Common myeloid progenitor, CD34-positive (primary cell): Measurements from ENCODE around the gene GPATCH8.
"Not testable (repeated sequence)": the region's sequence is repeated elsewhere in the genome, so short reads cannot be mapped to it uniquely, and the experiment has no call there.

ENCODE experiments used
- CTCF ChIA-PET: fragments of 350-600 bp; sonication (Branson Sonifier 250); formaldehyde crosslinking; loops from one replicate; lab custom pipeline; 2021; ENCODE audit warnings: antibody characterized with exemption; lab: Charles Lee
- POLR2A ChIA-PET: fragments of 350-600 bp; sonication (Branson Sonifier 250); formaldehyde crosslinking; loops from one replicate; lab custom pipeline; 2021; ENCODE audit warnings: antibody characterized with exemption; lab: Charles Lee
- DNase-seq, 3 donors: peaks; one replicate each; pipeline versions ENCODE4 v3.0.0 to v3.0.0-alpha.2; 2013
- H3K27ac ChIP-seq, 2 experiments: 1 replicate in 1 of 2; 2 replicates in 1 of 2; pipeline ENCODE4 v1.7.0; 2013; ENCODE audit warnings: inconsistent platforms in 2 of 2, low read length in 2 of 2, mild to moderate bottlenecking in 2 of 2, low read depth in 1 of 2, moderate library complexity in 1 of 2; ENCODE audit not compliant: severe bottlenecking in 2 of 2, insufficient read depth in 1 of 2, poor library complexity in 1 of 2
- H3K27me3 ChIP-seq, 5 experiments: replicated peaks in 2 of 5; 1 replicate in 3 of 5; 2 replicates in 2 of 5; pipeline versions ENCODE4 v1.6.1 to v1.7.0; 2013; ENCODE audit warnings: low read length in 4 of 5, mild to moderate bottlenecking in 2 of 5, moderate library complexity in 2 of 5, inconsistent platforms in 1 of 5; ENCODE audit not compliant: insufficient read depth in 5 of 5, control insufficient read depth in 4 of 5
- H3K36me3 ChIP-seq, 4 experiments: 1 replicate in 2 of 4; 2 replicates in 2 of 4; pipeline versions ENCODE4 v1.6.1 to v1.7.0; 2013; ENCODE audit warnings: low read length in 3 of 4, control low read depth in 1 of 4, mild to moderate bottlenecking in 1 of 4; ENCODE audit not compliant: control insufficient read depth in 4 of 4, insufficient read depth in 4 of 4
- H3K4me1 ChIP-seq, 4 experiments: 1 replicate in 3 of 4; 2 replicates in 1 of 4; pipeline versions ENCODE4 v1.6.1 to v1.7.1; 2013; ENCODE audit warnings: low read length in 3 of 4, mild to moderate bottlenecking in 3 of 4, control low read depth in 1 of 4, inconsistent platforms in 1 of 4, moderate library complexity in 1 of 4; ENCODE audit not compliant: control insufficient read depth in 4 of 4, insufficient read depth in 4 of 4; ENCODE audit errors: control extremely low read depth in 1 of 4
- H3K4me3 ChIP-seq, 7 experiments: 1 replicate in 4 of 7; 2 replicates in 3 of 7; pipeline versions ENCODE4 v1.5.1 to v1.7.0; 2013; ENCODE audit warnings: mild to moderate bottlenecking in 7 of 7, low read length in 6 of 7, moderate library complexity in 6 of 7, inconsistent platforms in 2 of 7, low read depth in 2 of 7, control low read depth in 1 of 7; ENCODE audit not compliant: insufficient read depth in 4 of 7, control insufficient read depth in 1 of 7; ENCODE audit errors: extremely low read depth in 1 of 7
- H3K9me3 ChIP-seq, 5 experiments: 1 replicate in 4 of 5; 2 replicates in 1 of 5; pipeline versions ENCODE4 v1.6.1 to v1.7.1; 2013; ENCODE audit warnings: low read length in 4 of 5, mild to moderate bottlenecking in 2 of 5, inconsistent platforms in 1 of 5, low read depth in 1 of 5, moderate library complexity in 1 of 5; ENCODE audit not compliant: control insufficient read depth in 4 of 5, insufficient read depth in 2 of 5; ENCODE audit errors: control extremely low read depth in 1 of 5
- WGBS: methylation state at CpG from one replicate; pipeline ENCODE4 v1.1.5; 2013; ENCODE audit not compliant: insufficient coverage; 5-methylcytosine and 5-hydroxymethylcytosine counted together

GPATCH8 gene

DNA sequence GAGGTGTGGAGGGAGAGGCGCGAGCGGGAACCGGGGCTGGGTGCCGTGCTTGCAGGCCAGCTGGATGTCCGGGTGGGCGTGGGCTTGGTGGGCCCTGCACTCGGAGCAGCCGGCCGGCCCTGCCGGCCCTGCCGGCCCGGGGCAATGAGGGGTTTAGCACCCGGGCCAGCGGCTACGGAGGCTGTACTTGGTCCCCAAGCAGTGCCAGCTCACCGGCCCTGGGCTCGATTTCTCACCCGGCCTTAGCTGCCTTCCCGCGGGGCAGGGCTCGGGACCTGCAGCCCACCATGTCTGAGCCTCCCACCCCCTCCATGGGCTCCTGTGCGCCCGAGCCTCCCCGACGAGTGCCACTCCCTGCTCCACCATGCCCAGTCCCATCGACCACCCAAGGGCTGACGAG lies 24.7 kb upstream of the GPATCH8 start:
- no peaks in the 10 kb centered on the region for H3K36me3 ChIP-seq
- DNase-seq: no peak
- H3K27me3 ChIP-seq: no peaks in the 10 kb centered on the region
- peaks cover 0 to 4% (median 2%) of the 10 kb centered on the region in 4 experiments for H3K4me1 ChIP-seq
- no peak overlapping the region for H3K4me3 ChIP-seq
- peaks cover 0 to 6% (median 2%) of the 10 kb centered on the region in 5 experiments for H3K9me3 ChIP-seq
- no peak overlapping the region for H3K27ac ChIP-seq
- POLR2A ChIA-PET: no interaction called here
- 97% methylated on average over 20 of the region's 28 CpGs for WGBS
- CTCF ChIA-PET: interaction anchor here (1.4 kb wide), 1 partner anchor 127 kb away, joined by 3 read pairs; no protein-coding TSS in a partner anchor

GRCh38 chr17:44527102-44527501 lies 23.9 kb upstream of the GPATCH8 start:
- CTCF ChIA-PET: no interaction called here
- Histone ChIP-seq H3K9me3 (peaks cover 0 to 6% (median 2%) of the 10 kb centered on the region in 5 experiments), H3K27me3 (no peaks in the 10 kb centered on the region), H3K27ac (no peak overlapping the region), H3K36me3 (no peaks in the 10 kb centered on the region), H3K4me3 (no peak overlapping the region), H3K4me1 (peaks cover 0 to 4% (median 2%) of the 10 kb centered on the region in 4 experiments)
- DNase-seq: no peak
- POLR2A ChIA-PET: no interaction called here
- WGBS: no CpG with 5 or more reads among the region's 1 CpG

DNA sequence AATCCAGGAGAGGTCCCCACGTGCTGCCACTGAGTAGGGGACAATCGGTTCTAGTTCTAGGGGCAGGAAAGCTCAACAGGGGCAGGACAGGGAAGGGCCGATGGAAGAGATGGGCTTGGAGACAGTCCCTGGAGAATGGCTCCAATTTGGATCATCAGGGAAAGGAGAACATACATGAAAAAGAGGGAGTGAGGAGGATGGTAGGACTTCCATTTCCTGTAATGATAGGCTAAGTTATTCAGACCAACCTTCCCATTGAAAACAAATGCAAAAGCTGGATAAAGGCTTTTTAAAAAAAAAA lies 20.4 kb upstream of the GPATCH8 start:
- WGBS: 82% methylated on average over 3 of the region's 3 CpGs
- Histone ChIP-seq H3K9me3 (peaks cover 0 to 6% (median 2%) of the 10 kb centered on the region in 5 experiments), H3K27ac (no peak overlapping the region), H3K36me3 (no peaks in the 10 kb centered on the region), H3K4me3 (no peak overlapping the region), H3K27me3 (no peaks in the 10 kb centered on the region), H3K4me1 (peaks cover 0 to 4% (median 2%) of the 10 kb centered on the region in 4 experiments)
- ChIA-PET CTCF (interaction anchor here (0.6 to 2.8 kb wide), 28 partner anchors 10 to 322 kb away, joined by 3 to 21 read pairs (median 4); partner anchors contain the start of genes FZD2, GPATCH8 and ITGA2B), POLR2A (interaction anchor here (0.5 kb wide), 1 partner anchor 19 kb away, joined by 6 read pairs; no protein-coding TSS in a partner anchor)
- no peak for DNase-seq

DNA sequence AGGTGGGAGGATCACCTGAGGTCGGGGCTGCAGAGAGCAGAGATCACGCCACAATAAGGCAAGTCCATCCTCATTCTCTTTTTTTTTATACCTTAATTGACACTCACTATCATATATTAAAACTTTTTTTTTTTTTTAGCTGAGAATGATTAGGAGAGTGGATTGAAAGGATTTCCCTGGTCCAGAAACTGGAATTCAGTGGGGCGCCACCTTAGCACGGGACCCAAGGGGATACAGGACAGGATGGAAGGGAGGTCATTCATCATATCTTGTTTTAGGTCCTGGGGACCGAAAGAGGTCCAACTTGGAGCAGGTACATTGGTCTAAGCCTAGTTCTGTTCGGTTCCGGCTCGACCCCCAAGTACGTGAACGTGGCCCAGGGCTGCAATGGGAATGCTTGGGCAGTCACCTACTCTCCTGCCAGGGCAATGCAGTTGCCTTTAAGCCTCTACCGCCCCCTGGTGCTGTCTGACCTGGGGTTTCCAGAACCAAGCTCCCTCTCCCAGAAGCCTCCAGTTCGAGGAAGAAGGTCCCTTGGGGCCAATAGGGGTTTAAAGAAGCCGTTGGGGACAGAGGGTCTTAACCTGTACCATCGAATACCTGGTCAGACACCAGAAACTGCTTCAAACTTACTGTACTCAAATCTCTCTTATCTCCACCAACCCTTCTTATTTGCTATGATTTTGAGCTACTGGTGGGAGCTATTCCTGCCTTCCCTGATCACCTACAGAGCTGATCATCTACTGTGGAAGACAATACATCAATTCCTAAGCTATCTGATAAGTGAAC lies 19.9 kb upstream of the GPATCH8 start:
- H3K9me3 ChIP-seq: peaks cover 0 to 6% (median 2%) of the 10 kb centered on the region in 5 experiments
- no peaks in the 10 kb centered on the region for H3K36me3 ChIP-seq
- WGBS: 37% methylated on average over 7 of the region's 14 CpGs
- H3K4me1 ChIP-seq: peaks cover 0 to 4% (median 2%) of the 10 kb centered on the region in 4 experiments
- peak overlapping the region in 1 of 7 experiments; percentile 42 for H3K4me3 ChIP-seq
- ChIA-PET CTCF (interaction anchor here (0.6 to 2.8 kb wide), 32 partner anchors 10 to 345 kb away, joined by 3 to 21 read pairs (median 4); partner anchors contain the start of genes FZD2, GPATCH8 and ITGA2B), POLR2A (interaction anchor here (0.6 to 0.9 kb wide), 2 partner anchors 140 to 1116 kb away, joined by 3 to 4 read pairs; no protein-coding TSS in a partner anchor)
- peak; percentile 78 to 83 (median 81) for DNase-seq
- H3K27me3 ChIP-seq: no peaks in the 10 kb centered on the region
- H3K27ac ChIP-seq: no peak overlapping the region

DNA sequence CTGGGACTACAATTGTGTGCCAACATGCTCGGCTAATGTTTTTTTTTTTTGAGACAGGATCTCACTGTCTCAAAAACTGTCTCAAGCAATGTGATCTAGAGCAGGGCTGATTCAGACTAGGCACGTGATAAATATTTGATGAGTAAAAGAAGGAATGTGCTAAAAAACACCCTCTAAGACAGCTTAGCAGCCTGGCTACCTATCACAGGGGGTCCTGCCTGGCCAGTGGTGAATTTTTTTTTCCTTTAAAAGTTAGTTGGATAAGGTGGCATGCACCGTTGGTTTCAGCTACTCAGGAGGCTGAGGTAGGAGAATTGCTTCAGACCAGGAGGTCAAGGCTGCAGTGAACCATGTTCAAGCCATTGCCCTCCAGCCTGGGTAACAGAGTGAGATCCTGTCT lies 14.8 kb upstream of the GPATCH8 start:
- ChIA-PET POLR2A (no interaction called here), CTCF (no interaction called here)
- DNase-seq: no peak
- no peaks in the 10 kb centered on the region for H3K36me3 ChIP-seq
- H3K4me3 ChIP-seq: no peak overlapping the region
- no peak overlapping the region for H3K27ac ChIP-seq
- H3K9me3 ChIP-seq: no peaks in the 10 kb centered on the region
- H3K4me1 ChIP-seq: no peaks in the 10 kb centered on the region
- peaks cover 0 to 3% (median 0%) of the 10 kb centered on the region in 5 experiments for H3K27me3 ChIP-seq
- 91% methylated on average over 1 of the region's 3 CpGs for WGBS

DNA sequence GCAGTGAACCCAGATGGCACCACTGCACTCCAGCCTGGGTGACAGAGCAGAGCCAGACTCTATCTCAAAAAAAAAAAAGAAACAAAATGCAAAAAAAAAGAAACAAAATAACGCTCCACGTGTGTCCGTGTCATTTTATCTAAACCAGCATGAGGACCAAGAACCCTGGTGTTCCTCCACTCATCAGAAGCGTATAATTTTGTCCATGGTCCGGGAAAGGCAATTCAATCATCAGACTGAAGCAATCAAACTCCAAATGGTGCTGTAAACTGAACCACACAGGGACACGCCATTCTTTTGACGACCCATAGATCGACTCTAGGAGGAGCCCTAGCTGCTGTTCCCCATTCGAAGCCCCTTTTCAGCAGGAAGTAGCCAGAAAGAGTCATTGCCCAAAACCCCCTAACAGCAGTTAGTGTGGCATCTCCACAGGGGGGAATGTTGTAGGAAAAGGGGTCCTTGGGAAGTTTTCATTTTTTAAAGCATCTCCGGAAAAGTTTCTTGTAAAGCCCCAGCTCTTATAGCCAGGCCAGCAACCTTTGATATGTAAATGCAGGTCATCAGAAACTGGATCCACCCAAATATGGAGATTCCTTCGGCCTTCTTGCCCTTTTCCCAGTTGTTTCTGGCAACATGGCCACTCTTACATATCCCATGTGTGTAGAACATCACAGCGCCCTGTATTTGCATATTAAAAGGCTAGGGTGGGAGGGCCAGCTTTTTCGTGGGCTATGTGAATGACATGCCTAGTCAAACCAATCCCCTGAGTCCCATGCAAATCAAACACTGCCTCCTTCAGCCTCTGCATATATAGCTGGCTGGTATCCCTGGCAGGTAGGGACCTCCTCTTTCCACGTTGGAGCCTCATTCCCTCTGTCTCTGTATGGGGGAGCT lies 8.3 kb upstream of the GPATCH8 start:
- WGBS: 72% methylated on average over 8 of the region's 14 CpGs
- CTCF ChIA-PET: interaction anchor here (0.6 to 1.5 kb wide), 7 partner anchors 11 to 223 kb away, joined by 3 to 7 read pairs (median 3); no protein-coding TSS in a partner anchor
- DNase-seq: peak; percentile 54 to 70 (median 60)

More for the DNA sequence above, 8.3 kb upstream of the GPATCH8 start:
- peak overlapping the region in 1 of 2 experiments; percentile 43 for H3K27ac ChIP-seq
- POLR2A ChIA-PET, H3K9me3 ChIP-seq, H3K36me3 ChIP-seq, H3K27me3 ChIP-seq, H3K4me1 ChIP-seq: not testable (repeated sequence)
- H3K4me3 ChIP-seq: peak overlapping the region in 1 of 7 experiments; percentile 28
